Fibroblast of lung (primary cell): ENCODE results near the gene GLCCI1.

Source experiments
- EZH2 ChIP-seq: IDR thresholded peaks from 2 replicates; pipeline ENCODE4 v1.5.1; 2012; ENCODE audit warnings: low read length, control low read depth, mild to moderate bottlenecking; ENCODE audit errors: missing control alignments
- TF ChIP-seq, protein P1 (sequence below), 2 donors: IDR thresholded peaks in 1 of 2; conservative IDR thresholded peaks in 1 of 2; 1 replicate in 1 of 2; 2 replicates in 1 of 2; pipeline ENCODE4 v1.5.1; 2011 to 2012; ENCODE audit warnings: low read length in 2 of 2, control low read depth in 1 of 2, inconsistent platforms in 1 of 2, low read depth in 1 of 2, mild to moderate bottlenecking in 1 of 2

- TF ChIP-seq, protein P1, sequence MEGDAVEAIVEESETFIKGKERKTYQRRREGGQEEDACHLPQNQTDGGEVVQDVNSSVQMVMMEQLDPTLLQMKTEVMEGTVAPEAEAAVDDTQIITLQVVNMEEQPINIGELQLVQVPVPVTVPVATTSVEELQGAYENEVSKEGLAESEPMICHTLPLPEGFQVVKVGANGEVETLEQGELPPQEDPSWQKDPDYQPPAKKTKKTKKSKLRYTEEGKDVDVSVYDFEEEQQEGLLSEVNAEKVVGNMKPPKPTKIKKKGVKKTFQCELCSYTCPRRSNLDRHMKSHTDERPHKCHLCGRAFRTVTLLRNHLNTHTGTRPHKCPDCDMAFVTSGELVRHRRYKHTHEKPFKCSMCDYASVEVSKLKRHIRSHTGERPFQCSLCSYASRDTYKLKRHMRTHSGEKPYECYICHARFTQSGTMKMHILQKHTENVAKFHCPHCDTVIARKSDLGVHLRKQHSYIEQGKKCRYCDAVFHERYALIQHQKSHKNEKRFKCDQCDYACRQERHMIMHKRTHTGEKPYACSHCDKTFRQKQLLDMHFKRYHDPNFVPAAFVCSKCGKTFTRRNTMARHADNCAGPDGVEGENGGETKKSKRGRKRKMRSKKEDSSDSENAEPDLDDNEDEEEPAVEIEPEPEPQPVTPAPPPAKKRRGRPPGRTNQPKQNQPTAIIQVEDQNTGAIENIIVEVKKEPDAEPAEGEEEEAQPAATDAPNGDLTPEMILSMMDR (conservative IDR thresholded peaks at IDR 0.05 in 1 of 2, IDR thresholded peaks at IDR 0.05 in 1 of 2; ENCODE audit: low read depth in 1 of 2, low read length in 2 of 2): no peak
- no peak for TF ChIP-seq EZH2
These were observed 581 bp upstream of the GLCCI1 start for GRCh38 chr7:7967886-7968543.
